ENCODE data around the gene APEX2.
"Not testable (repeated sequence)": the region's sequence is repeated elsewhere in the genome, so short reads cannot be mapped to it uniquely, and the experiment has no call there.

APEX2 gene

GRCh38 chrX:55011294-55011693, 11.1 kb downstream of the APEX2 start:
- DNase-seq (ENCODE audit: low read depth in 1 of 2, low spot score in 1 of 2) = no peak

- DNase-seq (ENCODE audit: low read depth in 1 of 2, low spot score in 1 of 2) = no peak
Observed at GRCh38 chrX:55014897-55015299, 14.7 kb downstream of the APEX2 start.

GRCh38 chrX:55026143-55026542, 26.0 kb downstream of the APEX2 start:
- no peak for DNase-seq (ENCODE audit: low read depth in 1 of 2, low spot score in 1 of 2)

- no peak for DNase-seq (ENCODE audit: low read depth in 1 of 2, low spot score in 1 of 2)
Observed at GRCh38 chrX:55026840-55027239, 26.7 kb downstream of the APEX2 start.

GRCh38 chrX:55028040-55028439, 27.9 kb downstream of the APEX2 start:
- DNase-seq (ENCODE audit: low read depth in 1 of 2, low spot score in 1 of 2) = no peak

GRCh38 chrX:55028611-55029010, 28.4 kb downstream of the APEX2 start:
- no peak for DNase-seq (ENCODE audit: low read depth in 1 of 2, low spot score in 1 of 2)

GRCh38 chrX:55029291-55029690, 29.1 kb downstream of the APEX2 start:
- no peak for DNase-seq (ENCODE audit: low read depth in 1 of 2, low spot score in 1 of 2)

GRCh38 chrX:55030271-55031205, 30.4 kb downstream of the APEX2 start, which contains the start of gene ALAS2:
Gene ALAS2, minus strand, starts transcription at chrX:55030977. Its CDS starts 4,977 bp downstream, at chrX:55026000.
- DNase-seq (ENCODE audit: low read depth in 1 of 2, low spot score in 1 of 2) = no peak

GRCh38 chrX:55033429-55033828, 33.3 kb downstream of the APEX2 start:
- no peak for DNase-seq (ENCODE audit: low read depth in 1 of 2, low spot score in 1 of 2)

GRCh38 chrX:55039471-55039870, 39.3 kb downstream of the APEX2 start:
- no peak for DNase-seq (ENCODE audit: low read depth in 1 of 2, low spot score in 1 of 2)

- no peak for DNase-seq (ENCODE audit: low read depth in 1 of 2, low spot score in 1 of 2)
Observed at GRCh38 chrX:55041514-55041913, 41.4 kb downstream of the APEX2 start.

- not testable (repeated sequence) for DNase-seq (ENCODE audit: low read depth in 1 of 2, low spot score in 1 of 2)
Observed at GRCh38 chrX:55050599-55050998, 50.4 kb downstream of the APEX2 start.

- DNase-seq (ENCODE audit: low read depth in 1 of 2, low spot score in 1 of 2) = peak in 1 of 2 donors; percentile 3
Observed at GRCh38 chrX:55056820-55057674, 56.9 kb downstream of the APEX2 start.

- DNase-seq (ENCODE audit: low read depth in 1 of 2, low spot score in 1 of 2) = no peak
Observed at GRCh38 chrX:55057675-55058249, 57.6 kb downstream of the APEX2 start.

Data from stimulated activated CD4-positive, alpha-beta T cell treated with anti-CD3 and anti-CD28 coated beads, Interleukin-15, amount 100 ng/mL, for 1 hour (primary cell).